CD4-positive, alpha-beta T cell (primary cell): ENCODE data around the gene HTRA1. TPM values are rescaled to one million over a fixed set of nuclear protein-coding genes. Genes with fewer than 3 reads are reported as not detected.

Experiments used
- ATAC-seq: fragments of 200-7000 bp; cut with Tn5 transposase; one replicate; pipeline ENCODE4 v1.10.0; 2022; ENCODE audit warnings: mild to moderate bottlenecking; ENCODE audit not compliant: poor library complexity
- CTCF ChIA-PET: fragments of 350-600 bp; sonication (Branson Sonifier 250); formaldehyde crosslinking; loops from one replicate; lab custom pipeline; 2021; ENCODE audit warnings: antibody characterized with exemption, inconsistent platforms; lab: Charles Lee
- POLR2A ChIA-PET: fragments of 350-600 bp; sonication (Branson Sonifier 250); formaldehyde crosslinking; loops from one replicate; lab custom pipeline; 2021; ENCODE audit warnings: antibody characterized with exemption, inconsistent platforms; lab: Charles Lee
- DNase-seq, 14 experiments: peaks; one replicate each; pipeline ENCODE4 v3.0.0-alpha.2; 2013 to 2020; ENCODE audit warnings: mixed read lengths in 2 of 14
- H3K27ac ChIP-seq, 2 donors: one replicate each; pipeline versions ENCODE4 v1.5.1 to v1.7.0; 2013; ENCODE audit warnings: low read length in 2 of 2, low read depth in 1 of 2, mild to moderate bottlenecking in 1 of 2
- H3K27me3 ChIP-seq, 2 experiments: 1 replicate in 1 of 2; 2 replicates in 1 of 2; pipeline versions ENCODE4 v1.6.1 to v1.7.0; 2013; ENCODE audit warnings: low read length in 2 of 2, control low read depth in 1 of 2, mild to moderate bottlenecking in 1 of 2, moderate library complexity in 1 of 2; ENCODE audit not compliant: insufficient read depth in 2 of 2, control insufficient read depth in 1 of 2
- H3K36me3 ChIP-seq: one replicate; pipeline ENCODE4 v1.6.1; 2013; ENCODE audit warnings: low read length, control low read depth; ENCODE audit not compliant: insufficient read depth
- H3K4me1 ChIP-seq: one replicate; pipeline ENCODE4 v1.6.1; 2013; ENCODE audit warnings: low read length, control low read depth; ENCODE audit not compliant: insufficient read depth
- H3K4me3 ChIP-seq: one replicate; pipeline ENCODE4 v1.5.1; 2013; ENCODE audit warnings: mild to moderate bottlenecking, low read length, moderate library complexity
- H3K9me3 ChIP-seq, 2 experiments: 1 replicate in 1 of 2; 2 replicates in 1 of 2; pipeline versions ENCODE4 v1.6.1 to v1.7.0; 2013; ENCODE audit warnings: low read length in 2 of 2, mild to moderate bottlenecking in 2 of 2, control low read depth in 1 of 2, moderate library complexity in 1 of 2; ENCODE audit not compliant: control insufficient read depth in 1 of 2, insufficient read depth in 1 of 2
- H3K27ac Mint-ChIP-seq: one replicate; pipeline ENCODE4 v1.8.0; 2020; ENCODE audit warnings: mixed read lengths
- H3K27me3 Mint-ChIP-seq: one replicate; pipeline ENCODE4 v1.8.0; 2021; ENCODE audit warnings: mixed read lengths
- H3K36me3 Mint-ChIP-seq: one replicate; pipeline ENCODE4 v1.8.0; 2021; ENCODE audit warnings: low read depth, mixed read lengths
- H3K4me1 Mint-ChIP-seq: one replicate; pipeline ENCODE4 v1.8.0; 2021; ENCODE audit warnings: low read depth, mixed read lengths
- H3K4me3 Mint-ChIP-seq: one replicate; pipeline ENCODE4 v1.8.0; 2020; ENCODE audit warnings: mild to moderate bottlenecking, mixed read lengths
- H3K9me3 Mint-ChIP-seq: one replicate; pipeline ENCODE4 v1.8.0; 2020; ENCODE audit warnings: mixed read lengths
- CTCF ChIP-seq: fragments of 200-600 bp; IDR thresholded peaks from one replicate; pipeline ENCODE4 v1.8.0; 2022; ENCODE audit warnings: antibody characterized with exemption, mild to moderate bottlenecking
- intact Hi-C, 2 experiments: fragments of 100-400 bp; cut with DNase I in 1 of 2; cut with micrococcal nuclease in 1 of 2; formaldehyde crosslinking; loops; one replicate each; pipeline versions ENCODE4 v1.15.1 to v1.9.0; 2023 to 2025; cut with DNase I, micrococcal nuclease
- total RNA-seq, 174 experiments: library from RNA in 2 of 174; stranded (reverse) in 2 of 174; gene quantifications; one replicate each; pipeline ENCODE4 v1.2.3 and lab custom pipeline; 2021 to 2026

HTRA1 gene
- total RNA-seq, 2 experiments from 2014 or later = not detected

- Mint-ChIP-seq H3K27ac (no peak overlapping the region), H3K4me1 (peaks cover 40% of the 10 kb centered on the region), H3K4me3 (no peak overlapping the region), H3K27me3 (no peaks in the 10 kb centered on the region), H3K36me3 (no peaks in the 10 kb centered on the region), H3K9me3 (no peaks in the 10 kb centered on the region)
- H3K4me1 ChIP-seq = peaks cover 36% of the 10 kb centered on the region
- no peaks in the 10 kb centered on the region for H3K36me3 ChIP-seq
- no peak for ATAC-seq
- ChIA-PET POLR2A (no interaction called here), CTCF (no interaction called here)
- no peaks in the 10 kb centered on the region for H3K27me3 ChIP-seq
- no peak overlapping the region for H3K27ac ChIP-seq
- TF ChIP-seq CTCF = no peak
- no peak for DNase-seq
- H3K9me3 ChIP-seq = peaks cover 0 to 5% of the 10 kb centered on the region in 2 experiments
- intact Hi-C loops = no loop called here
- no peak overlapping the region for H3K4me3 ChIP-seq
These were observed 92.0 kb downstream of the HTRA1 start for GRCh38 chr10:122553341-122553740.

GRCh38 chr10:122554131-122555036 is 93.0 kb downstream of the HTRA1 start:
- Mint-ChIP-seq H3K27me3 (no peaks in the 10 kb centered on the region), H3K36me3 (no peaks in the 10 kb centered on the region), H3K4me1 (peaks cover 51% of the 10 kb centered on the region), H3K9me3 (no peaks in the 10 kb centered on the region), H3K4me3 (no peak overlapping the region), H3K27ac (no peak overlapping the region)
- no peak overlapping the region for H3K27ac ChIP-seq
- POLR2A ChIA-PET = no interaction called here
- peaks cover 46% of the 10 kb centered on the region for H3K4me1 ChIP-seq
- intact Hi-C loops = no loop called here
- no peak overlapping the region for H3K4me3 ChIP-seq
- no peaks in the 10 kb centered on the region for H3K36me3 ChIP-seq
- TF ChIP-seq CTCF = no peak
- ATAC-seq (no peak), DNase-seq (no peak)
- H3K27me3 ChIP-seq = no peaks in the 10 kb centered on the region
- CTCF ChIA-PET = interaction anchor here (1.1 kb wide), 1 partner anchor 11 kb away, joined by 3 read pairs; no protein-coding TSS in a partner anchor
- H3K9me3 ChIP-seq = peaks cover 0 to 5% of the 10 kb centered on the region in 2 experiments

- no peaks in the 10 kb centered on the region for H3K36me3 Mint-ChIP-seq
- no peaks in the 10 kb centered on the region for H3K27me3 Mint-ChIP-seq
- no peaks in the 10 kb centered on the region for H3K9me3 Mint-ChIP-seq
- intact Hi-C loops = no loop called here
- Histone ChIP-seq H3K9me3 (peaks cover 0 to 5% of the 10 kb centered on the region in 2 experiments), H3K4me1 (peaks cover 46% of the 10 kb centered on the region), H3K36me3 (no peaks in the 10 kb centered on the region), H3K4me3 (no peak overlapping the region), H3K27me3 (no peaks in the 10 kb centered on the region), H3K27ac (no peak overlapping the region)
- DNase-seq (no peak), ATAC-seq (no peak)
- no peak for TF ChIP-seq CTCF
- ChIA-PET POLR2A (no interaction called here), CTCF (interaction anchor here (1.1 kb wide), 1 partner anchor 10 kb away, joined by 3 read pairs; no protein-coding TSS in a partner anchor)
- H3K4me1 Mint-ChIP-seq = peaks cover 52% of the 10 kb centered on the region
- H3K27ac Mint-ChIP-seq = no peak overlapping the region
- H3K4me3 Mint-ChIP-seq = no peak overlapping the region
These were observed 94.1 kb downstream of the HTRA1 start for GRCh38 chr10:122555442-122555841.
